GM21528 (cell line): ENCODE results near the gene GNL1.

Experiments
- ATAC-seq: cut with Tn5 transposase; IDR thresholded peaks from one replicate; pipeline ENCODE4 v1.9.1; 2021; ENCODE audit warnings: mild to moderate bottlenecking, moderate library complexity; ENCODE audit not compliant: unreplicated experiment, low FRiP score

GNL1 gene

GRCh38 chr6:30570740-30571074 is 14.4 kb upstream of the GNL1 start:
- peak; percentile 36 for ATAC-seq

GRCh38 chr6:30570263-30570662 is 14.0 kb upstream of the GNL1 start:
- no peak for ATAC-seq

GRCh38 chr6:30568245-30568644 is 12.0 kb upstream of the GNL1 start:
- ATAC-seq = no peak

GRCh38 chr6:30565772-30566171 is 9.5 kb upstream of the GNL1 start:
- no peak for ATAC-seq

GRCh38 chr6:30564114-30564513 is 7.8 kb upstream of the GNL1 start:
- no peak for ATAC-seq

- ATAC-seq = no peak
Observed at GRCh38 chr6:30562470-30563425, 6.5 kb upstream of the GNL1 start.

GRCh38 chr6:30560930-30561329 is 4.6 kb upstream of the GNL1 start:
- no peak for ATAC-seq

- ATAC-seq = no peak
Observed at GRCh38 chr6:30557683-30557981, 1.3 kb upstream of the GNL1 start.

GRCh38 chr6:30556906-30557682 is 805 bp upstream of the GNL1 start, which contains the start of gene PRR3:
Gene PRR3 (plus strand): TSS chr6:30557295. CDS start chr6:30557345, 50 bp downstream.
- ATAC-seq = peak; percentile 64

- ATAC-seq = no peak
Observed at GRCh38 chr6:30555816-30556065, 548 bp downstream of the GNL1 start.

- ATAC-seq = no peak
Observed at GRCh38 chr6:30554962-30555815, 1.1 kb downstream of the GNL1 start.

GRCh38 chr6:30554404-30554803 is 1.9 kb downstream of the GNL1 start:
- ATAC-seq = no peak

GRCh38 chr6:30548375-30548774 is 7.9 kb downstream of the GNL1 start:
- ATAC-seq = no peak

- no peak for ATAC-seq
Observed at GRCh38 chr6:30547454-30547853, 8.8 kb downstream of the GNL1 start.

GRCh38 chr6:30544666-30545272 is 11.5 kb downstream of the GNL1 start:
- ATAC-seq = no peak

GRCh38 chr6:30543821-30544220 is 12.5 kb downstream of the GNL1 start:
- no peak for ATAC-seq

GRCh38 chr6:30542915-30543314 is 13.4 kb downstream of the GNL1 start:
- ATAC-seq = no peak

- ATAC-seq = no peak
Observed at GRCh38 chr6:30542404-30542725, 13.9 kb downstream of the GNL1 start.

GRCh38 chr6:30541515-30542403 is 14.5 kb downstream of the GNL1 start:
- ATAC-seq = no peak

GRCh38 chr6:30537931-30538330 is 18.4 kb downstream of the GNL1 start:
- ATAC-seq = no peak
